GM19328 (cell line): Measurements from ENCODE around the gene NIPAL4.

ENCODE experiments used
- ATAC-seq: cut with Tn5 transposase; IDR thresholded peaks from one replicate; pipeline ENCODE4 v1.9.1; 2021; ENCODE audit warnings: mild to moderate bottlenecking, moderate library complexity; ENCODE audit not compliant: unreplicated experiment

Gene NIPAL4

DNA sequence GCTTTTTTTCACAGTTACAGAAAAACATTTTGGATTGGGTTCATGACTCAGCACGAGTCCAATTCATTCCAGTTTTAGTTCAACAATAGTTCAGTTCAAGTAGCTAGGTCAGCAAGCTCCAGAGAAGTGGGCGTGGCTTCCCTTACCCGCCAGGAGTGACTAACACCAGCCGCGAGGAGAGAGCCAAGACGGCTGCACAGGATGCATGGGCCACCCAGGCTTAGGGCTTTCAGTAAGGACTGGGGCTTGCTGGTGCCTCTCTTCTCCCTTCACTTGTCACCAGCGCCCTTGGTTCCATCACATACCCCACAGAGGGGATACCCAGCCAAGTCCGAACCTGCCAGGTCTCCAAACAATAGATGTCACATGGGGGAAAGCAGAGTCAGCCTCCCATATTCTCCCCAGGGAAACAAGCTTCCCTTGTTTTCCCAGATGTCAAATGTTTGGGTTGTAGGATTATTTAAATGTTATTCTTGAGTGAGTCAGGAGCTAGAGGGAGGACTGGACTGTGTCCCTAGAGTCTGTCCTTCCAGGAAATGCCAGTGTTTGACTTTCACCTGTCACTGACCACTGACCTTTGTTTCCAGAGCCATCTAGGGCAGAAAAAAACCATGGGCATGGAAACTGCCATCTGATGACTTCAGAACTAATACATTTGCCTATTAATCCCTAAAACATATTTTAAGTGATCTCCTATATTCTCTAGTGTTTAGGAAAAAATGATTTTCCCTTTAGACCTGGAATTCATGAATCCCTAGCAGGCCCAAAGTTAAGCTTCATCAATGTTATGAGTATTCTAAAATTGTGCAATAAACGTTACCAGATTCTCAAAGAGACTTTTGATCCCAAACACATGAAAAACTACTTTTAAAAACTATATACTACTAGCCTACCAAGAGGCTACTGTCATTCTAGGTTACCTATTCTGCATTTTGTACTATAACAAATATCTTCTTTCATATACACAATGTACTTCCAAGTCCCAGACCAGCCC, 51.9 kb downstream of the NIPAL4 start:
- no peak for ATAC-seq

- ATAC-seq = no peak
Observed at GRCh38 chr5:157513182-157513581, 53.2 kb downstream of the NIPAL4 start.

GRCh38 chr5:157514974-157515373, 55.0 kb downstream of the NIPAL4 start:
- ATAC-seq = no peak

DNA sequence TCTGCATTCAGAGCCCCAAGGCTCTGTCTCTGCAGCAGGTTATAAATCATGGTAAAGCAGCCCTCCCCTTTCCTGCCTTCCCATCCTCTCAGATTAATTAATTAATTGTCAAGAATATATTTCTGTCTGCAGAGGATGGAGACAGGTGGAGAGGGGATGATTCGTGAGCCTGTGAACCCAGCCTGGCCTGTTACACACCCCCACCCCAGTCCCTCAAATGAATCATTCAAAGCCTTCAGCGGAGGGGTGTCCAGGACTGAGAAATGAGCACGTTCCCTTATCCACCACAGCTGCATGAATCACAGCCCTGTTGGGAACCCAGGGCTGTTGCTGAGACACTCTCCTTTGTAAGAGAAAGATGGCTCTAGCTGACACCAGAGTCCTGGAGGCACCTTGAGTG, 56.0 kb downstream of the NIPAL4 start:
- no peak for ATAC-seq

GRCh38 chr5:157516626-157517325, 56.8 kb downstream of the NIPAL4 start:
- no peak for ATAC-seq

- no peak for ATAC-seq
Observed at GRCh38 chr5:157518963-157519362, 59.0 kb downstream of the NIPAL4 start.

DNA sequence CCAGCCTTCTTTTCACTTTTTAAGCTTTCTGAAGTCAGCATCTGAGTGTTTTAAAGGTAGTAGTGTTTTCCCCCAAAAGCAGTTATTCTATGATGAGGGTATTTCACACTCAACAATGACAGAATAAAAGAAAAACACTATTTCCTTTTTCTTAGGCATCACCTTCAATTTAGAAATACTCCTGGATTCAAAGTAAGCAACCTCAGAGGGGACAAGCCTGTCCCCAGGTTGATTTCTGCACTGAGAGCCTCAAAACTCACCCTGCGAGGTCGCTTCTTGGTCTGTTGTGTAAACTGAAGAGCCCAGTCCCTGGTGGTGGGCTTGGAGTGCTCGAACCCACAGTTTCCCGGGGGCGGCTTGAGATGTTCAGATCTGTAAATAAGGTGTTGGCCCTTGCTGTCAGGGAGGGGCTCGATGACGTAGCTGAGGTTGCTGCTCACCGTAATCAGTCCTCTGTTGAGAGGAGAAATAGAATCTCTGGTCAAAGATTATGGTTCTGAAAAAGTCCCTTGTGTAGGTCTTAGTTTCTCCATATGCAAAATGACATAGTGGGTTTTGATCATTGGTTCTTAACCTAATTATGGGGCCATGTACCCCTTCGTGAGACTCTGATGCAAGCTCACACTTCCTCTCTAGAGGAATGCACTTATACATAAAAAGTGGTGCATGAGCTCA, 59.7 kb downstream of the NIPAL4 start:
- ATAC-seq = peak; percentile 53

DNA sequence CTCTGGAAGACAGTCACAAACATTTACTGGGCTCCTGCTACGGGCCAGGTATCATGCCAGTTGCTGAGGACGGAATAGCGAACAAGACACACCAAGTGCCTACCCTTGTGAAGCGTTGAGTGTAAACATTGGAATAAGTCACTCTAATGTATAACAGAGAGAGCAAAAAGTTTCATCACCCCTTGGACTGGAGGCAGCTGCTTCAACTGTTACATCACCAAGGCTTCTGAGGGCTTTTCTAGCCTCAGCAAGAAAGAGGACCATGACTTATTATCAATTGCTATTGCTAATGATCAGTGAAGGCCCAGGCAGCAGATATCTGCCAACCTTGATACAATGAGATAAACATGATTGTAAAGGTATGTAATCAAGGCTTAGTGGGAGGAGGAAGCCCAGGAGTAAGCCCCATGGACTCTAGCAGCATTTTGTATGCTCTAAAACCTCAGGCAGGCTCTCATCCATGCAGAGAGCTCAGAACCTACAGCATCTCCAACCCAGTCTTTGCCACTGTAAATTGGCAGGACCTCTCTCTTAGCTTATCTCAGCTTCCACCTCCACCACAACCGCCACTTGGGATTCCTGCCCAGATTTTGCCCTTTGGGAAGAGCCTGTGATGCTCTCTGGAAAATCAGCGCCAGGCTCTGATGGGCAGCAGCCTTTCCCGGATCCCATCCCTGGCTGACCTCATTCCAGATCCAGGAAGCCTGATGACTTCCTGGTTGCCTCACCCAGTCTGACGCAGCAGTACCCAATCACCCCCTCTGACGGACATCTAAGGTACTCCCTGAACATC, 61.1 kb downstream of the NIPAL4 start:
- no peak for ATAC-seq

- ATAC-seq = no peak
Observed at GRCh38 chr5:157521704-157522029, 61.7 kb downstream of the NIPAL4 start.

DNA sequence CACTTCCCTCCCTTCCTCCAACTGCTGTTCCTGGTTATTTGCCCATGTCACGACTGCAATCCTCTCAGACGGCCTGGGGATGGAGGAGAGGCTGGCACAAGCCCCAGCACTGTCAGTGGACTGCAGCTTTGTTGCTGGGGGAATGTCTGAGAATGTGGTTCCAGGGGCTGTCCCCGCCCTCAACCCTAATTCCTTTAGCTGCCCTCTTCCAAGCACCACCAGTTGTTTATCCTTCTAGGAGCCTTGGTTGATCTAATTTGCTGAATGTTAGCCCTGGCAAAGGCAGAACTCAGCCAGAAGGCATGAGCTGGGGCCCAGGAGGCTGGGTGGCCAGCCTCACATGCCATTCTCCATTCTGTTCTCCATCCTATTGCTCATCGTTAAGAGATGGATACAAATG, 64.0 kb downstream of the NIPAL4 start:
- ATAC-seq = no peak
